T follicular helper cell (primary cell): ENCODE results near the gene RHBDL3.
"Not testable (repeated sequence)": the region's sequence is repeated elsewhere in the genome, so short reads cannot be mapped to it uniquely, and the experiment has no call there.

Experiments used
- DNase-seq: peaks from one replicate; pipeline ENCODE4 v3.0.0-alpha.2; 2020; ENCODE audit warnings: low read depth

The RHBDL3 gene

DNA sequence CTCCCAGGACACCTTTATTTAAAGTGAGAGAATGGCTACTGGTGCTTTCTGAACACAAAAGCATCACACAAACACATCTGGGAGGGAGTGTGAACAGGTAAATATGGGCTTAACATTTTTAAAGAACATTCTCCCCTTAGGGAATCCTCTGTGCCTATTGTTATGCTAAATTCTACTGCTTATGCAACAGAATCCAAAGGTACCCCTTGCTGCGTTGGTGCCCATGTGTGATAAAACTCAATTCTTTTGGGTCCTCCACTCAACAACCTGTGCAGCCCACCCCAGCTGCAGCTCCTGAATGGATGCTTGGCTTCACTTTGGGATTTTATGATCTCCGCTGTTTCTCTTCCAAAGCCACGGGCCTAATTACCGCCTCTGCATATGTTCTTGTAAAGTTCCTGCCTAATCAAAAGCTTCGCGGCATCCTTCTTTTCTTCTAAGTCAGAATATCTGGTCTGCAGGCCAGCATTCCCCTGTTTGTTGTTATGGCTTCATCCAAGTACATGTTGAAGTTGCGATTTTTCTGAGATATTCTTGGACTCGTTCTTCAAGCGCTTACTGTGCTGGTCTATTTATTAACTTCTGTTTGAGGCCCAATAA is 23.9 kb downstream of the RHBDL3 start:
- DNase-seq, result no peak

DNA sequence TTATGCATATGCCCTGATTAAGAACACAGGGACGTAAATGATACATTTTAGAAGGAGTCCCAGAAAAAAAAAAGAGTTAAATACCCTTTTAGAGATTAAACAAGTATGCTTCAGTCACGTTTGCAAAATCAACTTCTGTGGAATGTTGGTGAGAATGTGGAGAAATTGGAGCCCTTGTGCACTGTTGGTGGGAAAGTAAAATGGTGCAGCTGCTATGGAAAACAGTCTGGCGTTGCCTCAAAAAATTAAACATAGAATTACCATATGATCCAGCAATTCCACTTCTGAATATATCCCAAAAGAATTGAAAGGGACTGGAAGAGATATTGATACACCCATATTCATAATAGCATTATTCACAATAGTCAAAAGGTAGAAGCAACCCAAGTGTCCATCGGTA is 26.5 kb downstream of the RHBDL3 start:
- no peak for DNase-seq

DNA sequence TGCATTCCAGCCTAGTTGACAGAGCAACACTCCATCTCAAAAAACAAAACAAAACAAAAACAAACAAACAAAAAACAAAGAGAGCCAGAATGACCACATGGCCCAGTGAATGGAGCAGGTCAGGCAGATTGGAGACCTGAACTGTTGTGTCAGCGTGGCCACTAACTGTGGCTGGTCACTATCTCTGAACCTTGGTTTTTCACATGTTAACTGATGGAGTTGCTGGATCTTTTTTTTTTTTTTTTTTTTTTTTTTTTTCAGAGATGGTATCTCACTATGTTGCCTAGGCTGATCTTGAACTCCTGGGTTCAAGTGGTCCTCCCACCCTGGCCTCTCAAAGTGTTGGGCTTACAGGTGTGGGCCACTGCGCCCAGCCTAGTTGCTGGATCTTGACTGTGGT is 31.8 kb downstream of the RHBDL3 start:
- no peak for DNase-seq

DNA sequence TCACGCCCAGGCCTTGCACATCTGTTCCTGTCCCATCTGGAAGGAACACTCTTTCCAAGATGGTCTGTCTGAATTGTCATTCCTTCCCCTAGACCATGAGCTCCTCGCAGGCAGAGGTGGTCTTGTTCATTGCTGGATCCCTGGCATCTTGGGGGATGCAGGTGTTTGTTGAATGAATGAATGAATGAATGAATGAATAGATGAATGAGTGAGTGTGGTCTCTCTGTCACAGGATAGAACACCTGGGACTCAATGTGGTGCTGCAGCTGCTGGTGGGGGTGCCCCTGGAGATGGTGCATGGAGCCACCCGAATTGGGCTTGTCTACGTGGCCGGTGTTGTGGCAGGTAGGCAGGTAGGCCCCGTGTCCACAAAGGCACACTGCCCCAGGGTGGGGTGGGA is 32.2 kb downstream of the RHBDL3 start:
- DNase-seq, result no peak

DNA sequence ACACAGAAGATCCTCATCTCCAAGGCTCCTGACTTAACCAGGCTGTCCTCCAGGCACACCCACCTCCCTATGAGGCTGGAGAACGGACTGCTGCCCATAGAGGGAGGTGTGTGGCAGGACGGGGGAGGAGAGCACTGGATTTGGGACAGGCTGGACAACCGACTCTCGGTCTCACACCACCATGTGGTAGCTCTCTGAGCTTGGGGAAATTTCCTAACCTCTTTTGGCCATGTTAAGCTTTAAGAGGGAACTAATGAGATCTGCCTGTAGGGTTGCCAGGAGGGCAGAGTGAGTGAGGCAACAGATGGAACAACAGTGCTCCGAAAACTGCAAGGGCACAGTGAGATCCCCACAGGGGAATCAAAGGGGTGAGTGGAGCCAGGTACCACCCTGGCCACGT is 32.7 kb downstream of the RHBDL3 start:
- no peak for DNase-seq

DNA sequence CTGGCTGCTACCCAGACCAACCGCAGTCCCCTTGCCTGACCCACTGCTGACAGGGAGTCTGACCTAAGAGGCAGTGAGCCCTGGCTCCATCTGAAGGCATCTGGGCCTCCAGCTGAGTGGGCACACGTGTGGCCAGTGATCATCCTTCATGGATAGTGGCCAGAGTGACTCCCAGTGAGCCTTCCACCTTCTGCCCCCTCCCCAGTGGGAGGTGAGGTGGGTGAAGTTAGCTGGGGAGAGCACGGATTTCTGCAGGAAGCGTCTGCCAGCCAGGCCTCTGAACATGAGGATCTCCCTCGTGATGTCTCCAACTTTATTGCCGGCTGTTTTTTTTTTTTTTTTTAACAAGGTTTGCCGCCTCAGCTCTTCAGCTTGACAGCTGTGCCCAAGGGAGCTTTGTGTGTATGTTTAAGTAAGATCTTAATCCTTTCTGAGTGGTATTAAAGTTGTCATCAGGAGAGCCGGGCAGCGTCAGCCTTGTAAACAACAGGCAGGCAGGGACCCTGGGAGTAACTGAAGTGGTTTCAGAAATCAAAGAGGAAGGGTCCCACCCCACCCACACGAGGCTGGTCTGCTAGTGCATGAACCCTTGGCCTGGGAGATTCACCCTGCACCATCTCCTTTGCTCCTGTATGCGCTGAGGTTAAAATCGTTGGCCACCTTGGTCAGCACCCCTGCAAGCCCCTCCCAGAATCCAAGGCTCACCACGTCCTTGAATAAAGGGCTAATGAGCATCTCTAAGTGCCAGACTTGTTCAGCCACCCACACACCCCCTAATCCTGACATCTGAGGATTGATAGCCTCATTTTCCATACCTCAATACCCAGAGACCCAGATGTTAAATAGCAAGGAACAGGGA is 33.3 kb downstream of the RHBDL3 start:
- DNase-seq, result no peak

DNA sequence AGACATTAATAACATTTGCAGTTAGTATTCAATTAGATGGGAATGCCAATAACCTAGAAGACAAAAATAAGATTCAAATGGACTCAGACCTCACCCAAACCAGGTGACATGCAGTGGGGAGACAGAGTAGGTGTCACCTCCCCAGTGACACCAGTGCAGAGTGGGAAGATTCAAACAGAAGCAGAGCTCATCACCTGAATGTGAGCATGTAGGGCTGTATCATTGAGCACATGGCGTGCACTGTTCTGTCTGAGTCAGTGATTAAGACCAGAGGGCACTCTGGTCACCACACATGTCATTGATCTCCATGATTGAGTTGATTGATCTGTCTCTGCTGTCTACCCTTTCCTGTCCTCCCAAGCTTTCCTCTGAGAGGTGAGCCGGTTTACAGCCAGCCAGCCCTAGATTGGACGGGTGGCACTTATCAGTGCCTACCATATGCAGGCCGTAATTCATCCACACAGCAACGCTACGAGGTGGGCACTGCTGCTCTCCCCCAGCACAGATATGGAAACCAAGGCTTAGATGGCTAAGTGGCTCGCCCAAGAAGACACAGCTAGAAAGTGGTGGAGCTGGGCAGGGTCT is 34.0 kb downstream of the RHBDL3 start:
- DNase-seq, result no peak

DNA sequence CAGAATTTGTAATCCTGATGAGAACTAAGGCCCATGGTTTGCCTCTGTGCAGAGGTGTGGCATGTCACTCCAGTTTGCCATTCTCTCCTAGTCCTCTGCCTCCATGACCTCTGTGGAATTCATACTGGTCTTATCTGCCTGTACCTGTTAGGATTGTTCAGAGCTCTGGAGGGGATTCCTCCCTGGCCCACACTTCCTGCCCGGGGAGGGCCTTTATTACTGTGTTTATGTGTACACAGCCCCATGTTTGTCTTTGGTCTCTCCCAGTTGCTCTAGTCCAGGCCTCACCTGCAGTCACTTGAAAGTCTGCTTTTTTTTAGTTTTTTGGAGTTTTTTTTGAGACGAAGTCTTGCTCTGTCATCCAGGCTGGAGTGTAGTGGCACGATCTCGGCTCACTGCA is 36.4 kb downstream of the RHBDL3 start:
- DNase-seq, result no peak

DNA sequence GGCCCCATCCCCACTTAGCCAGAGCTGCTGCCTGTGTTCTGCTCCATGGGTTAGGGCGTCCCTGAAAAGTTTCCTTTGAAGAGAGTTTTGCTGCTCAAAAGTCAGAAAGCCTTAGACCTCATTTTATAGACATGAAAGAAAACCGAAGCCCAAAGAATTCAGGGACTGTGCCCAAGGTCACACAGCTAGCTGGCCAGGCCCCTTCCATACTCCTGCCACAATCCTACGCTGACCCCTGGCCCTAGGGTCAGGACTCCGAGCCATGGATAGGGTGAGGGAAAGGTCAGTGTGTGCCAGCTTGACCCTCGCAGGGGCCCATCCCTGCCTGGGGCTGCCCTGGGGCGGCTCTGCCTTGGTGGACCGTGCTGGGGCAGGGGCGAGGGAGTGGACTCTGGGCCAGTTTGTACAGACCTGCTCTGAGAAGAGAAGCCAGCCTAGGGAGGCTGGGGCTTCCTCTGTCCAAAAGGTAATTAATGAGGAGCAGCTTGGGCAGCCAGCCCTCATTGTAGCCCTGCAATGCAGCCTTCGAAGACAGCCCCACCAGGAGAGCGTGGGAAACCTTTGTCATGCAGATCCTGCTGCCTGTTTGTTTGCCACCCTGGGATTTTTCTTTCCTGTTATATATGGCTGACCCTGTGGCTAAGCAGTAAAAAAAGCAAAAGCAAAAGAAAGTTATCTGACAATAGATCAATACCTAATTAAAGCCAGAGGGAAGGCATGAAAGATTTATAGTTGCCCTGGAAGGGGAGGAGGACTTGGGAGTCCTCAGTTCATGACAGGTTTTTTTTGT is 37.4 kb downstream of the RHBDL3 start:
- DNase-seq, result no peak

DNA sequence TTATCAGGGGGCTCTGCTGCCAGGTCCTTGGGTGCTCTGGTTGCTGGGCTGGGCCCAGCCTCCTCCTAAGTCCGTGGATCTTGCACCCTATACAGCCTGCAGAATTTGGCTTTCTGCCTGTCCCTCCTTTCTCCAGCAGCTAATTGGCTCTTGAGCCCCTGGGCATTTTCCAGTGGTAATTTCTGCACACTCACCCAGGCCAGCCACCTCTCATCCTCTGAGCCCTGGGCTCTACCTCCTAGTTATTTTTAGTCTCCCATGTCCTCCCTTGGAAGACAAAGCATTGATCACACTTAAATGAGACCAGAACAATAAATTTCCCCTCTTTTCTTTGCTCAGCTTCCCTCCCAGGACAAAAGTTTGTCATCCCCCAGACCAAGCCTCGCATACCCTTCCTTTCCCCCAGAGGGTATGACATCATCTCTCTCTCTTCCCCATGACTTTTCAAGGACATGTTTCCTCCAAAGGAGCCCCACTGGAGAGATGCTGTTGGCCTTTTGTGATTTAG is 38.2 kb downstream of the RHBDL3 start:
- DNase-seq, result no peak

DNA sequence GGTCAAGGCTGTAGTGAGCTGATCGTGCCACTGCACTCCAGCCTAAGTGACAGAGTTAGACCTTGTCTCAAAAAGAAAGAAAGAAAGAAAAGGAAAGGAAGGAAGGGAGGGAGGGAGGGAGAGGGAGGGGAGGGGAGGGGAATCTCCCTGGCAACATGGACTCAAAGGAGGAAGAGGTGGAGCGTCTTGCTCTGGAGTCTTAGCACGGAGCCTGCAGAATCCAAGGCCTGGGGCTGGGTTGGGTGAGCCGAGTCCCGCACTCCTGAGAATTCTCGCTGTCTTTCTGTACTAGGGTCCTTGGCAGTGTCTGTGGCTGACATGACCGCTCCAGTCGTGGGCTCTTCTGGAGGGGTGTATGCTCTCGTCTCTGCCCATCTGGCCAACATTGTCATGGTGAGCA is 39.4 kb downstream of the RHBDL3 start:
- DNase-seq, result no peak

DNA sequence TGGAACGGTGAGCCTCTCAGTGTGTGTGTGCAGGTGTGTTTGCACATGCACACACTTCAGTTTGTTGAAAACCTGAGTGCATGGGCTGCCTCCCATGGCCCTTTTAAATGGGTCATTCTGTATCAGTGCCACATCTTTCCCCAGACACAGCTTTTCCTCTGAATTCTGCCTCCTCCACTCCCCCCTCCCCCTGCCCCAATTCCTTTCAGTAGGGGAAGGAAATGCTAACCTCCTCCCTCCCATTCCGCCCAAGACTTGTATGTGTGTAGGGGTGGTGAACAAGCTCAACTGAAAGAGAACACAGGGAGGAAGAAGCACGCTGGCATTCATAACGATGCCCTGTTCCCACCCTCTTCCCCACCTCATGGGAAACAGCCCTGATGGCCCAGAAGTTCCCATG is 42.0 kb downstream of the RHBDL3 start:
- DNase-seq, result no peak

DNA sequence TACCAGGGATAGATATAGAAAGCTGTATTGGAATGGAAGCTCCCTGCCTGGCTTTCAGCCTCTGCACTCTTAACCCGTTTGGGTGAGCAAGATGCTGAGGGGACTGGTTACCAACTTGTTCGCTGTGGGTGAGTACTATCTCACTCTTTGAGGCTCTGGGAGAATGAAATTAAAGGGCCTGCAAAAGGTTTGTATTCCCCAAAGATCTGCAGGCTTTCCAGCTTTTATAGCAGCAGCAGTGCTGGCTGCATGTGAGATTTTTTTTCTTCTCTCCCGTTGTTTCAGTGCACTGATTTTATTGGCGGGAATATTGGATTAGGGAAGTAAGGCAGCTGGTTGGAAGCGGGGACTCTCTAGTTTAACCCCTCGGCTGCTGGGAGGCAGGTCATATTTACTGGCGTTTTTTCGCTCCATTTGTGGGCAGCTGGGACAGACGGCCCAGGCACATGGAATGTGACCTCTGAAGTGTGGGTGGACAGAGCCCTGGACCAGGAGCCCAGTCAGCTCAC is 45.5 kb downstream of the RHBDL3 start:
- DNase-seq, result no peak

DNA sequence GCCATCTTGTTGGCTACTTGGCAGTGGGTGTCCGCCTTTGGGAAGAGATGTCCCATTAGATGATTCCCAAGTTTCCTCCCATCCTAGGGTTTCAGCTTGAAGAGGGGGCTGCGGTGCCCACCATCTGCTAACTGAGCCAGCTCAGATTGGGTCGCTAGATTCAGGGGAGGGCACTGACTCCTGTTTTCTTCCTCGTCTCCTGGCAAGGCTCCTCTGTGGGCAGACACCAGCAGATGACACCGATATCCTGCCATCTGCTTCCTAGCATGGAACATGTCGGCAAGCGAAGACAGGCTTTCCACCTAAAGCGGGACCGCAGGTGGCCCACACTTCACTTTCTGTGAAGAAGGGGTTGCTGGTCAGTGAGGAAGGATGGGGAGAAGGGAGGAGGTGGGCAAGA is 49.0 kb downstream of the RHBDL3 start:
- DNase-seq, result no peak

DNA sequence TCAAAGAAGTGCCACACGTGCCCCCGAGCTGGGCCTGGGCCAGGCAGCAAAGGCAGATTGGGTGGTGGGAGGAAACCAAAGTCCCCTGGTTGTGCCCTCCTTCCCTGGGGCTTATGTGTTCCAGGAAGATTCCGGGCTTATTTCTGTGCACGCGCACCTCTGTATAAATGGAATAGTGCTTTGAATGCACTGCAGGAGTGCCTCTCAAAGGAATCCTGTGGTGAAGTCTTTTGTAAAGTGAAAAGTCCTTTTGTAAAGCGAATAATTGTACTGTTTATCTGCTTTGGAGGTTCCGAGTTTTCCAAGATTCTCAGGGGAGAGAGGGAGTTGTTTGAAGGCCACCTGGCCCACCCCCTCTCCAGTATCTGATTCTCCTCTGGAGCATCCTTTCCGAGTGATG is 49.5 kb downstream of the RHBDL3 start:
- DNase-seq, result no peak

DNA sequence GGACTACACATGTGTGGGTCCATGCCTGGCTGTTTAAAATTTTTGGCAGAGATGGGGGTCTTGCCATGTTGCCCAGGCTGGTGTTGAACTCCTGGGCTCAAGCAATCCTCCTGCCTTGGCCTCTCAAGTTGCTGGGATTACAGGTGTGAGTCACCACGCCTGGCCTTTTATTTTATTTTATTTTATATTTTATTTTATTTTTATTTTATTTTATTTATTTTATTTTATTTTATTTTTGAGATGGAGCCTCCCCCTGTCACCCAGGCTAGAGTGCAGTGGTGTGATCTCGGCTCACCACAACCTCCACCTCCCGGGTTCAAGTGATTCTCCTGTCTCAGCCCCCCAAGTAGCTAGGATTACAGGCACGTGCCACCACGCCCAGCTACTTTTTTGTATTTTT is 51.0 kb downstream of the RHBDL3 start:
- not testable (repeated sequence) for DNase-seq

DNA sequence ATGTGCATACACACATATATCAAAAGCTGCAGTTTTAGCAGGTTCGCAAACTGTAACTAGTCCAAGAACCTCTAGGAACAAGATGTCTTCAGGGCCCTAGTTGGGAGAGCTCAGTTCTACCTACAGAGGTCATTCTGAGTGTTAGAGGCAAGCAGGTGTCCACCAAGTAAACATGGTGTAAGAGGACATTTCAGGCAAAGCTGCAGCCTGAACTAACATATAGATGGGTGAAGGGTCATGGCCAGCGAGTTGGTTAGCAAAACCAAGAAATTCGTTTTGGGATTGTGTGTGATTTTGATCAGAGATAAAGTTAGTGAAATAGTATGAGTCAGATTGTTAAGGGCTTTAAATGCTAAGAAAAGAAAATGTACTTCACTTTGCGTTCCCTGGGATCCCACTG is 51.7 kb downstream of the RHBDL3 start:
- DNase-seq, result no peak

DNA sequence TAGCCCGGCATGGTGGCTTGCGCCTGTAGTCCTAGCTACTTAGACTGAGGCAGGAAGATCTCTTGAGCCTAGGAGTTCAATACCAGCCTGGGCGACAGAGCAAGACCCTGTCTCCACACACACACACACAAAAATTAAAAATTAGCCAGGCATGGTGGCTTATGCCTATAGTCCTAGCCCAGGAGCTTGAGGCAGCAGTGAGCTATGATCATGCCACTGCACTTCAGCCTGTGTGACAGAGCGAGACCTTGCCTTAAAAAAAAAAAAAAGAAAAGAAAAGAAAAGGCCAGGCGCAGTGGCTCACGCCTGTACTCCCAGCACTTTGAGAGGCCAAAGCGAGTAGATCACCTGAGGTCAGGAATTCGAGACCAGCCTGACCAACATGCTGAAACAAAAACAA is 52.4 kb downstream of the RHBDL3 start:
- no peak for DNase-seq

DNA sequence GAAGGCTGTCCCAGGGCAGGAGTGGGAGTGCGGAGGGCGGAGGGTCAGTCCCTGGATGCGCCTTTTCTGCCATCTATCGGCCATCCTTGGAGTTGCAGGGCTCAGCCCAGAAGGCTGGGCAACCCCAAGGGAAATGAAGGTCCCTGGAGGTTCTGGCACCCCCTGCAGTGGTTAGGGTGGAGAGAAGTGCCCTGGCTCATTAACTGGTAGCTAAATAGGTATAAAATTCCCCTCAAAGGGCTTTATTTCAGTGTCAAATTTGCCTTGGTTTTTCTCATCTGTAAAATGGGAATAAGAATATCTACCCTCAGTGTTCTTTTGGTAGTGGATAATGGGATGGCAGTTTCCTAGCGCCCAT is 53.9 kb downstream of the RHBDL3 start:
- peak; percentile 52 for DNase-seq

DNA sequence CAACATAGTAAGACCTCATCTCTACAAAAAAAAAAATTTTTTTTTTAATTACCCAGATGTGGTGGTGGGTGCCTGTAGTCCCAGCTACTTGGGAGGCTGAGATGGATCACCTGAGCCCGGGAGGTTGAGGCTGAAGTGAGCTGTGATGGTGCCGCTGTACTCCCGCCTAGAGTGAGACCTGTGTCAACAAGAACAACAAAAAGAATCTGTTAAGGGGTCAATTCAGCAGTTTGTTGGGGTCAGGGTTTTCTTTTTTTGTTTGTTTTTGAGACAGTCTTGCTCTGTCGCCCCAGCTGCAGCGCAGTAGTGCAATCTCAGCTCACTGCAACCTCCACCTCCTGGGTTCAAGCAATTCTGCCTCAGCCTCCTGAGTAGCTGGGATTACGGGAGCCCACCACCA is 54.4 kb downstream of the RHBDL3 start:
- DNase-seq, result not testable (repeated sequence)

DNA sequence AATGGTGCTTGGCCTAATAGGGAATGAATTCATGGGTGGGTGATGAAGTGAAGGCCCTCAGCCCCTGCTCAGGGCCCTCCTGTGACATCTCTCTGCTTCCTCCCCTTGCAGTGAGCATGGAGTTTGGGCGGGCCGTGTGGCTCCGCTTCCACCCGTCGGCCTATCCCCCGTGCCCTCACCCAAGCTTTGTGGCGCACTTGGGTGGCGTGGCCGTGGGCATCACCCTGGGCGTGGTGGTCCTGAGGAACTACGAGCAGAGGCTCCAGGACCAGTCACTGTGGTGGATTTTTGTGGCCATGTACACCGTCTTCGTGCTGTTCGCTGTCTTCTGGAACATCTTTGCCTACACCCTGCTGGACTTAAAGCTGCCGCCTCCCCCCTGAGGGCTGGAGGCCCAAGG is 55.2 kb downstream of the RHBDL3 start:
- DNase-seq, result no peak

DNA sequence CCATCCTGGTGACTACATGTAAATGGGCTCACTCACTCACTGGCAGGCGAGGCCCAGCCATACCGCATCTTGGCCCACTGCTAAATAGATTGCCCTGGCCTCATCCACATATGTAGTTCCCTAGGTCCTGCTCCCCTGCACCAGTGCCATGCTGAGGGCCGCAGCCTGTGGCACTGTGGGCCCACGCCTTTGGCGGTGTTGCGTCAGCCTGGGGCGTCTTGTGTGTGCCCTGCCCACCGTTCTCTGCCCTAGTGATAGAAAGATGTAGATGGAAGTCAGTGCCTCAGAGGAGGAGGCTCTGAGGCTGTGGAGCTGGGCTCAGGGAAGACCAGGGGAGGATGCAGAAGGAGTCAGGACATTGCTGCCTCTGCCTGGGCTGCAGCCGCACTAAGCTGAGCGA is 57.4 kb downstream of the RHBDL3 start:
- no peak for DNase-seq
